ENCODE results near the gene ZNF30. TPM values are rescaled to one million over a fixed set of nuclear protein-coding genes. Genes with fewer than 3 reads are reported as not detected.

The ZNF30 gene
- total RNA-seq, 2 experiments from 2014 or later: 4.2 to 4.4 TPM

DNA sequence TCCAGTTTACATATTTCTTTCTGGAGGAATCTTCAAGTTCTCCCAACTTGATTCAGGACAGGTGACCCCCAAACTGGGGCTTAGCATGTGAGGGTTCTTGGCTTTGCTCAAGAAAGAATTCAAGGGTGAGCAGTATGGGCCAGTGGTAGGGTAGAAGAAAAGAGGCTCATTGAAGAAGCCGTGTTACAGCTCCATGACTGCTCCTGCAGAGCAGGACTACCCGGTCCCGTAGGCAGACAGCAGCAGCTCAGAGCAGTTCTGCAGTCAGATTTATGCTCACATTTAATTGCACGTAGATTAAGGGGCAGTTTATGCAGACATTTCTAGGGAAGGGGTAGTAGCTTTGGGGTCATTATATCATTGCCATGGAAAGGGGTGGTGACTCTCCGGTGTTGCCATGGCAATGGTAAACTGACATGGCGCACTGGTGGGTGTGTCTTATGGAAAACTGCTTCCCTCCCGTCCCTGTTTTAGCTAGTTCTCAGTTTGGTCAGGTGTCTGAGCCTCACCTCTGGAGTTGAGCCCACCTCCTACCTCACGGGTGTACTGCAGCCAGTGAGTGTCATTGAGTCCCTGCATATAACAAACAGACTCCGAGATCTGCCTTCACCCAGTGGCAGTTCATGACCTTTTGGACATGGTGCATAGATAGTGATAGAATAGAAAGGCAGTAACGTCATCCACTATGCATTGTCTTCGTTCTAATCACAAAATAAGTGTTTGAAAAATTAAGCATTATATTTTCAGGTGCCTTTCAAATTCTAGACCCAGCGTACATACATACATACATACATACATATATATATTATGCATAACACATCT is 53.3 kb downstream of the ZNF30 start:
- ATAC-seq (no peak), DNase-seq (no peak)
- intact Hi-C loops (cut with micrococcal nuclease): no loop called here
- ChIA-PET POLR2A (interaction anchor here (0.9 to 1.2 kb wide), 2 partner anchors 42 to 146 kb away, joined by 3 read pairs; no protein-coding TSS in a partner anchor), CTCF (interaction anchor here (2.0 kb wide), 1 partner anchor 13 kb away, joined by 4 read pairs; no protein-coding TSS in a partner anchor)
- Mint-ChIP-seq H3K27me3 (no peaks in the 10 kb centered on the region), H3K36me3 (ENCODE audit: low read depth) (no peaks in the 10 kb centered on the region), H3K9me3 (peaks cover 8% of the 10 kb centered on the region), H3K4me3 (no peak overlapping the region), H3K27ac (no peak overlapping the region), H3K4me1 (ENCODE audit: low read depth) (peaks cover 10% of the 10 kb centered on the region)
- TF ChIP-seq, protein P1, sequence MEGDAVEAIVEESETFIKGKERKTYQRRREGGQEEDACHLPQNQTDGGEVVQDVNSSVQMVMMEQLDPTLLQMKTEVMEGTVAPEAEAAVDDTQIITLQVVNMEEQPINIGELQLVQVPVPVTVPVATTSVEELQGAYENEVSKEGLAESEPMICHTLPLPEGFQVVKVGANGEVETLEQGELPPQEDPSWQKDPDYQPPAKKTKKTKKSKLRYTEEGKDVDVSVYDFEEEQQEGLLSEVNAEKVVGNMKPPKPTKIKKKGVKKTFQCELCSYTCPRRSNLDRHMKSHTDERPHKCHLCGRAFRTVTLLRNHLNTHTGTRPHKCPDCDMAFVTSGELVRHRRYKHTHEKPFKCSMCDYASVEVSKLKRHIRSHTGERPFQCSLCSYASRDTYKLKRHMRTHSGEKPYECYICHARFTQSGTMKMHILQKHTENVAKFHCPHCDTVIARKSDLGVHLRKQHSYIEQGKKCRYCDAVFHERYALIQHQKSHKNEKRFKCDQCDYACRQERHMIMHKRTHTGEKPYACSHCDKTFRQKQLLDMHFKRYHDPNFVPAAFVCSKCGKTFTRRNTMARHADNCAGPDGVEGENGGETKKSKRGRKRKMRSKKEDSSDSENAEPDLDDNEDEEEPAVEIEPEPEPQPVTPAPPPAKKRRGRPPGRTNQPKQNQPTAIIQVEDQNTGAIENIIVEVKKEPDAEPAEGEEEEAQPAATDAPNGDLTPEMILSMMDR (IDR thresholded peaks at IDR 0.05): no peak

DNA sequence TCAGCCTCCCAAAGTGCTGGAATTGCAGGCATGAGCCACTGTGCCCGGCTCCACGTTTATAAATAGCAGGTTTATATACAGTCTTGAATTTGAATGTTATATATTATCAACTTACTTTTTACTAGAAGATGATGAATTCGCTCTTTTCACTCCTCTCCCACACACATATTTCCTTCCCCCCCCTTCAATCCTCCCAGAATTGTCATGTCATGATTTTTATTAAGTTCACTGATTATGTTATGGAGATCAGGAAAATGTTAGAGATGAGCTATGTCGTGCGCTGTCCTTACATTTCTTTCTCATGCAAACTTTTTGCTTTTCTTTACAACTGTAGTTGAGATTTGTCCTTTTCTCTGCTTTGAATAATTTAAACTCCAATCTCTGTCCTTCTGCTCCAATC is 55.6 kb downstream of the ZNF30 start:
- POLR2A ChIA-PET: interaction anchor here (1.1 kb wide), 1 partner anchor 18 kb away, joined by 3 read pairs; the partner anchor contains the start of gene GRAMD1A
- peaks cover 2% of the 10 kb centered on the region for H3K9me3 Mint-ChIP-seq
- H3K27me3 Mint-ChIP-seq: no peaks in the 10 kb centered on the region
- H3K4me3 Mint-ChIP-seq: no peak overlapping the region
- H3K4me1 Mint-ChIP-seq (ENCODE audit: low read depth): peaks cover 21% of the 10 kb centered on the region
- DNase-seq (no peak), ATAC-seq (no peak)
- CTCF ChIA-PET: no interaction called here
- TF ChIP-seq, protein P1 (IDR thresholded peaks at IDR 0.05): no peak
- H3K36me3 Mint-ChIP-seq (ENCODE audit: low read depth): peaks cover 2% of the 10 kb centered on the region
- no peak overlapping the region for H3K27ac Mint-ChIP-seq
- intact Hi-C loops (cut with micrococcal nuclease): no loop called here

DNA sequence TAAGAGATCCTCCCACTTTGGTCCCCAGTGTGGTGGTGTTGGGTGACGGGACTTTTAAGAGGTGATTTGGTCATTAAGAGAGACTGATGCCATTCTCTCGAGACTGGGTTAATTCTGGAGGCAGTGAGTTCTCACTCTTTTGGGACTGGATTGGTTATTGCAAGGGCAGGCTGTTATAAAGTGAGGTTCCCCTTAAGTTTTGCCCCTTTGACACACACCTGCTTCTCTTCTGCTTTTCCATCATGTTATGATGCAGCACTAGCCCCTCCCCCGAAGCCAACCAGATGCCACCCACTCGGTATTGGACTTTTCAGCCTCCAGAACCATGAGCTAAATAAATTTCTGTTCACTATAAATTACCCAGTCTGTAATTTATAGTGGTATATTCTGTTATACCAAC is 57.1 kb downstream of the ZNF30 start:
- DNase-seq: no peak
- CTCF ChIA-PET: interaction anchor here (1.0 to 1.4 kb wide), 3 partner anchors 10 to 29 kb away, joined by 3 to 7 read pairs (median 3); no protein-coding TSS in a partner anchor
- POLR2A ChIA-PET: interaction anchor here (0.7 kb wide), 1 partner anchor 8 kb away, joined by 3 read pairs; no protein-coding TSS in a partner anchor
- TF ChIP-seq, protein P1 (IDR thresholded peaks at IDR 0.05): no peak
- H3K27me3 Mint-ChIP-seq: no peaks in the 10 kb centered on the region
- no peak overlapping the region for H3K4me3 Mint-ChIP-seq
- intact Hi-C loops (cut with micrococcal nuclease): no loop called here
- peaks cover 2% of the 10 kb centered on the region for H3K36me3 Mint-ChIP-seq (ENCODE audit: low read depth)
- H3K27ac Mint-ChIP-seq: no peak overlapping the region
- peaks cover 2% of the 10 kb centered on the region for H3K9me3 Mint-ChIP-seq
- ATAC-seq: no peak
- H3K4me1 Mint-ChIP-seq (ENCODE audit: low read depth): peaks cover 25% of the 10 kb centered on the region

DNA sequence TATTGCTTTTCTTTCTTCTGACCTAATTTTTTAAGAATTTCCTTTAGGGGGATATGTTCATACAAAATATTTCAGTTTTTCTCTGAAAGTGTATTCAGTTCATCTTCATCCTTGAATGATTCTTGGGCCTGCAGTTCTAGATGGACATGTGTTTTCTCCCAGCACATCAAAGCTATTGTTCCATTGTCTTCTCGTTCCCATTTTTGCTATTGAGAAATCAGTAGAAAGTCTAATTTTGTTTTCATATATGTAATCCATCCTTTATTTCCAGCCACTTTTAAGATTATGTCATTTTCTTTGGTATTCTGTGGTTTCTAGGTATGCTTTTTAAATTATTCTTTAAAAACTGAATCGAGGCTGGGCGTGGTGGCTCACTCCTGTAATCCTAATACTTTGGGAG is 57.6 kb downstream of the ZNF30 start:
- peaks cover 30% of the 10 kb centered on the region for H3K4me1 Mint-ChIP-seq (ENCODE audit: low read depth)
- peaks cover 2% of the 10 kb centered on the region for H3K9me3 Mint-ChIP-seq
- no peak overlapping the region for H3K4me3 Mint-ChIP-seq
- ChIA-PET POLR2A (interaction anchor here (0.7 kb wide), 1 partner anchor 8 kb away, joined by 3 read pairs; no protein-coding TSS in a partner anchor), CTCF (interaction anchor here (1.0 to 1.9 kb wide), 4 partner anchors 11 to 82 kb away, joined by 3 to 7 read pairs (median 4); no protein-coding TSS in a partner anchor)
- ATAC-seq (no peak), DNase-seq (no peak)
- no peak overlapping the region for H3K27ac Mint-ChIP-seq
- peaks cover 2% of the 10 kb centered on the region for H3K36me3 Mint-ChIP-seq (ENCODE audit: low read depth)
- intact Hi-C loops (cut with micrococcal nuclease): no loop called here
- no peaks in the 10 kb centered on the region for H3K27me3 Mint-ChIP-seq
- TF ChIP-seq, protein P1 (IDR thresholded peaks at IDR 0.05): no peak

Data from activated CD8-positive, alpha-beta T cell treated with anti-CD3 and anti-CD28 coated beads for 36 hours (primary cell).